ENCODE results near the gene ME3.
"Not testable (repeated sequence)": the region's sequence is repeated elsewhere in the genome, so short reads cannot be mapped to it uniquely, and the experiment has no call there.

ME3 gene

DNA sequence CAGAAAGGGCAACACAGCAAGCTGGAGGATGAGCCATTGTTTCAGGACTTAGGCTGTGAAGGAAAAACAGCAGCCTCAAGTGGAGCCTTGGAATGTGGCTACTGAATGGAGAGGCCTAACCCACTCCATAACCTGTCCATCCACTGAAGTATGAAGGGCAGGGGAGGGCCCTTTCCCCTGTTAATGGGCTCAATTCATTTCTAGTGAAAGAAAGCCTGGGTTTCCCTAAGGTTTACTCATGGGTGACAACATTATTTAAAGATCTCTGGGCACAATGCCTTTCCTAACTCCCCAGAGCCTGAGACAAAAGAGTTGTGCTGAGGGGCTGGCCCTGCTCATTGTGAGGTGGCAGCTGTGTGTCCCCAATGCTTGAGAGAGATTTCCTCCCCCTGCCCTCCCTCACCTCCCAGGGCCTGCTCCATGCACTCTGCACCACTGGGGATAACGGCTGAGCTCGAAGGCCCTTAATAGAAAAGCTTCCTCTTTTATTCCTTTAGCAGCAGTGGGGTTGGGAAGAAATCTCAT, 83.8 kb downstream of the ME3 start:
- no peak for DNase-seq (ENCODE audit: low read depth in 2 of 2)

DNA sequence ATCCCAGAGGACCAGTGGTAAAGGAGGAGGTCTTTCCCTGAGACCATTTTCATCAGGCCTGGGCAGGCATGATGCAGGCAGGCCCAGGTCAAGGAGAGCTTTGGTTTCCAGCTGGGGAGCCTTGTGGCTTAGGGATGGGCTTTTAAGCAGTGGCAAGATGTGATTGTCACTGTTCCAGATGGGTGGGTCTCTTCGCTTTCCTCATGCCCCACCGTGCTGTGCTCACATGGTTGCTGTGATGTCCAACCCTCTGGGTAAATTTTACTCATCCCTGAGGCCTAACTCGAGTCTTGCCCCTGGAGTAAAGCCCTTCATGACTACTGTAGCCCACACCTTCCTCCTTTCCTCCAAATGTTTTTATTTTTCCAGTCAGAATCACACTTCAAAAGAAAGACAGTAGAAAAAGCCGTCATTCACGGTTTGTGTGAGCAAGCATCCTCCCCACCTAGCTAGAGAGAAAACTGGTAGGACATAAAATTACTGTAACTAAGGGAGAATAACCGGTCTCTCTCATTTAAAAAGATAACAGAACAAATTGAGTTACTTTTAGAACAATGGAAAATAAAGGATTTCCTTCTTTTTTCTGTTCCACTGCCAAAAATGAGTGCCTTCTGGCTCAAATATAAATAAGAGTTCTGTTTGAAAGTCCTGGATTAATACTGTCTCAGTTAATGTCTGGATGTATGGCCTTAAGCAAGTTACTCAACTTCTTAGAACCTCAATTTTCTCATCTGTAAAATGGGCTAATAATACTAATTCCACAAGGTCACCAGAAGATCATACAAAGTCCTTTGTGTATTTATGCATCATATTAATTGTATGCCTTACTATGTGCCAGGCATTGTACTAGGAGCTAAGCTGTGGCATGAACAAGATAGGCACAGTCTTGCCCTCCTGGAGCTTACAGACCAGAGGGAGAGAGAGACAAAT, 84.9 kb downstream of the ME3 start:
- no peak for DNase-seq (ENCODE audit: low read depth in 2 of 2)

DNA sequence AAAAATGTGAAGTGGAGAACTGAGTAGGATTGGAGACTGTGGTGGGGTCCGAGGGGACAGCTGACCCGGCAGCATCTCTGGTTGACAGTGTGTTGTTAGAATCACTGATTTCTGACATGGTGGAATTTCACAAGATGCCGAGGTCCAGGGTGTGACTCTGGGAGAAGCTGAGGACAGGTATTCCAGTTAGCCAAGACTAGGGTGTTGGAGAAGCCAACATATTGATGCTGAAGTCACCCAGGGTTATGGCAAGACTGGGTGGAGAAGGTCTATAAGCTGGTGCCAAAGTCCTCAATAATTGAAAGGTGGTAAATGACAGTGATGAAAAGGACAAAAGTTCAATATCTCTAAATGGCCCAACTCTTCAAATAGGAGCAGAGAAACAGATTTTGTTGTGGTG, 86.1 kb downstream of the ME3 start:
- no peak for DNase-seq (ENCODE audit: low read depth in 2 of 2)

DNA sequence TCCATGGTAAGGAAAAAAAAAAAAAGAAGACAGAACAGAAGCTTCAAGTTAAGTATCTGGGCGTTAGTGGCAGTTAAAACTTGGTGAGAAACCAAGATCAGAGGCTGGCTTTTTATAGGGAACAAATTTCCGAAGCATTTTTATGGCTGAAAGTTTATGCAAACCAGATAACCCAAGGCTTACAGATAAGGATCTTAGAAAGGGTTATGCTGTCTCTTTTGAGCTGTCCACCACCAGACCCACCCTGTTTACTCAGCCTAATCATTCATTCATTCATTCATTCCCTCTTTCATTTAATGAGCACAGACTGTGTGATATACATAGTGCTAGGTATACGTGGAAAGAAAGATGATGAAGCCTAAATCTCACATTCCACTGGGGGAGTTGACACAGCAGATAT, 89.5 kb downstream of the ME3 start:
- DNase-seq (ENCODE audit: low read depth in 2 of 2), result no peak

DNA sequence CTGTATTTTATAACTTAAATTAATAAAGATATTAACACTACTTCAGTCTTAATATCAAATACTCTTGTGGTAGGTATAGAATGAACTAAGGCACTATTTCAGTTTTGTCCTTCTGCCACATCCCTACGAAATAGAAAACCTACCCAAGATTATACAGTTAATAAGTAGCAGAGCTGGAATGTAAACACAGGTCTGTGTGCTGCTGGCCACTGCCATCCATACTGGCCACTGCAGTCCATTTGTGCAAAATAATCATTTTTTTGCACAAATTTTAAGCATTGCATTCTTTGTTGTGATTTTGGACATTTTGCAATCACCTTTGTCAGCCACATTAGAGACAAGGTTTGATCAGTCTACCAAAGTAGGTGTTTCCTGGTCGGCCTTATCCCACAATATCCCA, 91.9 kb downstream of the ME3 start:
- DNase-seq (ENCODE audit: low read depth in 2 of 2), result no peak

DNA sequence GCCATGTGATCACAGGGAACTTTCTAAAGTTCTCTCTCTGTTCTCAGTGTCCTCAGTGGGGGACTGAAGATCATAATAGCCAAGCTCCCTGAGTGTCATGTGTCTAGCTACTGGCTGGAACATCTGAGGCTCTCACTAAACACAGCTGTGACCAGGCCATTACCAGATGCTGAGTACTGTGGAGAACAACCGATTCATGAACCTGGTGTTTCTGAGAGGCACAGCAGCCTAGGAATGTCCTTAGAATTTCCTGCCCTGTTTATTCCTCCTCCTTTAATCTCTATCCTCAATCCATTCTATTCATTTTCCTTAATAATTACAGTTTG, 93.0 kb downstream of the ME3 start:
- no peak for DNase-seq (ENCODE audit: low read depth in 2 of 2)

DNA sequence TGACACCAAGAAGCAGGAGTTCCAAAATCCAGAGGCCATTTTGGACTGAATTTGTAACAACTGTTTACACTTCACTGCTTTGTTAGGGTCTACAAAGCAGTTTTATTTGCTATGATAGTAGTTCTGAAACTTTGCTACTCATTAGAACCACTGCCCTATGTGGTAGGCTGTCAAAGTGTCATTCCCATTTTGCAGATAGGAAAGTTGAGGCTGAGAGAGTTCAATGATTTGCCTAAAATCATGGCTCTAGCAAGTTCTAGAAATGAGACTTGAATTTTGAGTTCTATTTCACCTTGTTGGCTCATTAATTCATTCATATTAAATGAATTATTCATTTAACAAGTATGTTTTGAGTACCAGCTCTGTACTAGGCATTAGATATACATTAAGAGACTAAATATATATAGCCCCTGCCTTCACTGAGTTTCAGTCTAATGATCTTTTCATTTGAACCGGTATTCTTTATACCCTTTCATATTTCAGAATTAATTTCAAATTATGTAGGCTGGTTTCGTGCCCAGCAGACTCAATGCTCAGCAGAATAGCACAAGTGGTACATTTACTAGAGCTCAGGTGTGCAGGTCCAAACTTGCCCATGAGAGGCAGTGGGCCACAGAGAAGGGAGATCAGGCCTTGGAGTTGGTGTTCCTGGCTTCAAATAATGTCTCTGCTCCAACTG, 93.5 kb downstream of the ME3 start:
- DNase-seq (ENCODE audit: low read depth in 2 of 2), result no peak

DNA sequence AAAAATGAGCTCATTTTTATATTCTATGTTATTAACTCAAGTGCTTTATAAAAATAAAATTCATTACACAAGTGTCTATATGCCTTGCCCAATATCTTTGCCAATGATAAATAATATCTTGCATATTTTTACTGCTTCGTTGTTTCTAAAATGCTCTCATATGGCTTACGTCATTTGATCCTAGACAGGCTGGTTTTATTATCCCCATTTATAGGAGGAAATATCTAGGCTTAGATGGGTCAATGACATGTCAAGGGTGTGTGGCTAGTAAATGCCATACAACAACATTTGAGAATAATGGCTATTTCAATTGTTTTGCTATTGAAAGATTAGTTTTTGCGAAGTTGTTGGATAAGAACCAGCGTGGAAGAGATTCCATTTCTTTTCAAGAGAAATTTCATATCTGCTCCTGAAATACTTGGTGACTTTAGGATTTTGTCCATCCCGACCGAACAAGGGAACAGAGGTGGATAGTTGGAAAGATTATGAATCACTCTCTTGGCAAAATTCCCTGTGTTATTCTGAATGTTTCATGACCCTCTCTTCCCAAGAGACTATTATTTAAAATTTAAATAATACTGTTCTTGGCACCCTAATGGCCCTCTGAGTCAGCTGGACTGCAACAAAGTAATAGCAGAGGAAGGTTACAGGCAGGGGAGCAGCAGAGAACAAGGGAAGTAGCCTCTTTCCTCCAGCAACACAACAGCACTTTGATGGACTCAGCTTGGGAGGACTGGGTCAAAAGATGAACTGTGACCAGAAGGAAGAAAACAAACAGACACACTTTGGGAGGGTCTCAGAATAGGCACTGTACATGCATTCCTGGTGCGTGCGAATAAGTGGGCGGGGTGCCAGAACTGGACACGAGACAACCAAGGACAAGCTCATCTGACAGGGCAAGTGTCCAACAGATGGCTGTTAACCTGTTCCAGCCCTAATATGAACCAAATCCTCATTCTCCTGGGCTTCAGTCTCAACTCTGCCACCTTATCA, 94.5 kb downstream of the ME3 start:
- DNase-seq (ENCODE audit: low read depth in 2 of 2), result no peak

DNA sequence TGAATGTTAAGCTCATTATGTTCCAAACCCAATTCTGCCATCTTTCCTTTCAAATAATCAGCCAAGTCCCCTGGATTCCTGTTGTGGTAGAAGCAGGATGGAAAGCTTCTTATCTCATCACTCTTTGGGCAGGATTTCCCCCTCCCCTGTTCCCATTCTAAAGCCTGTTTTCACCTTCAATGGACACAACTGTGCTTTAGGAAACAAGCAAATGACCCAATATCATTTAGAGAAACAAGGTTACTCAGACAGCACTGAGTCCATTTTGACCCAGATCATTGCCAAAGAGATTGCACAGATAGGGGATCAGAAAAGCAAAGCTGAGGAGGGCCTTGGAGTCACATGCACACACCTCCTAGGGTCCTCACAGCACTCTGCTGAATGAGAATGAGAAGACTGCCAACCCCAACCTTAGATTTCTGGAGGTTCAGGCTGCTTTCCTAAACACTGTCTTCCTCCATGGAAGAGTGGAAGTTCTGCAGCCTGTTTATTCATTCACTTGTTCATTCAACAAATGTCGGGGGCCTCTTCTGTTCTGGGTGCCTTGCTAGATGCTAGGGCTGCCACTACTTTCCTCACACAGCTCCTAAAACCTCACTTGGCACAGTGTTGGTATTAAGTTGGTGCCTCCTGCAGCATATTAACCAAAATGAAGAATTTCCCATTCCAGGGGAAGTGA, 95.3 kb downstream of the ME3 start:
- DNase-seq (ENCODE audit: low read depth in 2 of 2), result no peak

DNA sequence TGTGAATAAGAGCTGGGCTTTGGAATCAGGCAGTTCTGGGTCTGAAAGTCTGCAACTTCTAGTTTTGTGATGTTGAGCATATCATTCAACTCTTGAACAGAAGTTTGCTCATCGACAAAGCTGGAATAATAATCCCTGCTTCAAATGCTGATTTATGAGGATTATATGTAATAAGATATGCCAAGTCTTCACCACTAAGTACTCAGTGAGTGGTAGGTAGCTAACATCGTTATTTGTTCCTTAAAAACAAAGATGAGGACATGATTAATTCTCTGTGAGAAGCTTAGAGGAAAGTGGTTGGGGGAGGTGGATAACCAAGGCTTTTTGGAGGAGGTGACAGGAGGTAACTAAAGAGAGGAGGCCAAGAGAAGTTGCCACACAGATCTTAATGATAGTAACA, 96.5 kb downstream of the ME3 start:
- no peak for DNase-seq (ENCODE audit: low read depth in 2 of 2)

DNA sequence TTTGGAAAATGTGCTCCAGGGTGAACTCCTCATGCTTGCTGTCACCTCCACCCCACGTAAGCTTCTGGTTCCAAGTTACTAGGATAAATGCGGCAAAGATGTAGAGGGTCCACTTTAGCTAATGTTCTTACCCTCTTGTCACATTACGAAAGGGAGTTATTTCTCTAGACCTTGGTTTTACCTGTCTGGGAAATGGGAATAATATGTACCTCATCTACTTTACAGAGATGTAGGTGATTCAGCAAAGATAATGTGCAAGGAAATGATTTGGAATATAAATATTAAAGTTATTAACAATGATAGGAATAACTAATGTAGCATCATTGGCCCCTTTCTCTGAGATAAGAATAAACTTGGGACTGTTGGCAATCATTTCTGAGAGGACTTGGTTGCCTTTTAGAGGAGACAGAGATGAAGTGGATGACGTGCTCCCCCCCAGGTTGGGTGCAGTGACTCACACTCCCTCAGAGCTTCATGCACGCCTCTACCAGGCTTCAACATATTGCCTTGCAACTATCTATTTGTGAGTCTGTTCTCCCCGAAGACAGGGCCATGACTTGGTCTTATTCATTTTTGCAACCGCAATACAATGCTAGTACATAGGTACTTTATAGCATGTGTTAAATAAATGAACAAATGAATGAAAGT, 97.1 kb downstream of the ME3 start:
- no peak for DNase-seq (ENCODE audit: low read depth in 2 of 2)

DNA sequence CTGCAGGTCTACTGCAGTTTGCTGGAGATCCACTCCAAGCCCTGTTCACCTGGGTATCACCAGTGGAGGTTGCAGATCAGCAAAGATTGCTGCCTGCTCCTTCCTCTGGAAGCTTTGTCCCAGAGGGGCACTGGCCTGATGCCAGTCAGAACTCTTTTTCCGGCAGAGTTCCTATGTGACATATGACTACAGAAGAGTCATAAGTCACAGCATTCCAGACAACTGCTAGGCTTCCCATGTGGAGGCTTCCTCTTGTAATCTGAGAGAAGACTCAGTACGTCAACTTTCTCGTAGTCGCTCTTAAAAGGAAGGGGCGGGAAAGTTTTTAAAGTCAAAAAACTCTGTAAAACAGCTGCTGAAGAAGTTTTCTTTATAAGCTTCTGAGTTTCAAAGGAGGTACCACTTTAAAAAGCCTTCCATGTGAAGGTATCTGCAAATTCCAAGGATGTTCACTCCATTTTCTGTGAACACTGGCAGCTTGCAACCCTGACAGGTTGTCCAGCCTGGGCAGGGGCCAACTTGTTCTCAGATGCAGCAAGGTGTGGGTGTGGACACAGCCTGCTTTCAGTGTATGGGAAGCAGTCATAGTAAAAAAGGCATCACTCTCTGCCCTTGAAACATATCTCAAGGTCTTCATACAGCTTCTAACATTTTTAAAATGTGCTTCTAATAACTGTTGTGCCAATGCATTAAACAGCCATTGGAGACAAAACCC, 97.8 kb downstream of the ME3 start:
- no peak for DNase-seq (ENCODE audit: low read depth in 2 of 2)

DNA sequence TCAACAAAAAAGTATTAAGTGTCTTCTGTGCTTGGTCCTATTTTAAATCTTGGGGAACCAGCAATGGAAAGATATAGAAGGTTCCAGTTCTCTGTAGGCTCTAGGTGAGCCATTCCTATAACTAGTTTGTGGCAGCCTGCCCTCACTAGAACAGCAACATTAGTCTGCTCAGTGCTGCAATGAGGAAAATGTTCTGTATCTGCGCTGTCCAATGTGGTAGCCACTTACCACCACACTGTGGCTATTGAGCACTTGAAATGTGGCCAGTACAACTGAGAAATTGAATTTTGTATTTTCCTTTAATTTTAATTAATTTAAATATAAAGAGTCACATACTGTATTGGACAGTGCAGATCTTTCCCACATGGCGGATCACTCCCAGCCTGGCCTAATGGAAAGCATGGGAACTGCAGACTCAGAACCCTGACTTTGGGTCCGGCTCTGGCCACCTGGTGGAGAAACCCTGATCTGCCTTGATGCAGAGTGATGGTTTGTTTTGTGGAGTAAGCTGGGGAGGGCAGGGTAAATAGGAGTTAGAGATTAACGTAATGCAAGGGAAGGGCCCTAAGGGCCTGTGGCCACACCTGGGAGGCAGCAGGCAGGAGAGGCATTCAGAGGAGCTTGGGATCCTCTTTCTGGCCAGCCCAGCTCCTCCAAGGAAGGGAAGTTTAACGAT, 101.0 kb downstream of the ME3 start:
- no peak for DNase-seq (ENCODE audit: low read depth in 2 of 2)

DNA sequence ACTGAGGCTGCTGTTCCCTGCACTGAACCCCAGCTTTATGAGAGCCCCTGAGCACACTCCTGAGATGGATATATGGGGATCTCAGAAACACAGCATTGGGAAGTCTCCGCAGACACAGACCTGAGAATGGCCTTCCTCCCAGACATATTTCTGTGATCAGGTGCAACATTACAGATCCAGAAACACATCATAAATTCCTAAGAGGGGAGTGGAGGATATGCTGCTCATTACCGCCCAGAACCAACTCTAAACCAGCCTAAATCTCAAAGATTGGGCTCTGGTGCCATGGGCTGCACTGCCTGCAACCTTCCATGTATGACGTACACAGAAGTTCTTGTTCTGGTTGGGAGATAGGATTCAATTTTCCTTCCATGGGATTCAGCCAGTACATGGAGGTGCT, 102.0 kb downstream of the ME3 start:
- DNase-seq (ENCODE audit: low read depth in 2 of 2), result no peak

DNA sequence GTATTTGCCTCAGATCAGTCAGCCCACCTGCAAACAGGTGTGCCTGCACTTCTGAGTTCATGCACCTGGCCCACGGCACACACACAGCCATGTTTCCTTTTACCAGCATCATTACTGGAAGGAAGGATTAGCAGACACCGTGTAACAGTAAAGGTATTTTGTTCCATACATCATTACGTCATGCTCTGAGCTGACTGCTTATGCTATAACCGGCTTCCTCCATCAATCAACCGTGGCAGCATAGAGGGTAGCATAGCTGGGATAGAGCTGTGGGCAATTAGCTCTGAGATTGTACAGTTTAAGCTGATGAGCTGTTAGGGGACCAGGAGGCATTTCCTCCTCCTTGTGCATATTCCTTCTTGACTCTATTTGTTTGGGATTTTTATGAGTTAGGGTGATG, 102.4 kb downstream of the ME3 start:
- no peak for DNase-seq (ENCODE audit: low read depth in 2 of 2)

DNA sequence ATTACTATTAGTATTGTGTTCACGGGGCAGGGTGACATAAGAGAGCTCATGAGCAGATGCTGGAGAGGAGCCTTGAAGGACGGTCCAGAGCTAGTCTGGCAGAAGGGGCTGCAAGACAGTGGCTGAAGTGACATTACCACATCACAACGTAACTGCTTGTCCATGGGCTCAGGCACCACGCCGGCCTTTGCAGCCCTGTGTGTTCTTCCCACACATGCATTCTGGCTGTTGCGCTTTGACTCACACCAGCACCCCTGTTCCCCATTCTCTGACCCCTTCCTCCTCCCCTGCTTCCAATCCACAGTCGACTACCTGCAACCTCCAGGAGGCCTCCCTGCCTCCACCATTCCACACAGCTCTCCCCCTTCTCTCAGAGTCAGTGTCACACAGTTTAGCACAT, 103.3 kb downstream of the ME3 start:
- DNase-seq (ENCODE audit: low read depth in 2 of 2), result no peak

DNA sequence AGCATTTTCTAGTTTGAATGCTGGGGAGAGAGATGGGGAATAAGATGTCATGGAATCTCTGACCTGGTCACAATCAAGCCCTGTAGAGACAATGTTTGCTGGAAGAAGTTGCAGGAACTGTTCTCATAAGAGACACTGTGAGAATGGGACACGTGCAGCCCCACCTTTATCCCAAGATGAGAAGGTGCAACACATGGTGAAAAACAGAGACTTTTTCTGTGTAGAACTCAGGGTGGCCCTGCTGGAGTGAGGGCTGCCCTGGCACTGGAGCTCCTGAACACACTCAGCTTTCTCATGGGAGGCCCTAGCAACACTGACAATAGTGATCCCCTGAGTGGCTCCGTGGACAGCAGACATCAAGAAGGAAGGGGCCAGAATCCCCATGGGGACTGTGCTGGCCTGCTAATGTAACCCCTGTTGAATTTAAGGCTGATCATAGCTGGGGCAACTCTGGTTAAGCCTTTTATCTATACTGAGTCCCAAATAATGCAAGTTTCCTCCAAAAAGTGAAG, 106.6 kb downstream of the ME3 start:
- DNase-seq (ENCODE audit: low read depth in 2 of 2), result no peak

DNA sequence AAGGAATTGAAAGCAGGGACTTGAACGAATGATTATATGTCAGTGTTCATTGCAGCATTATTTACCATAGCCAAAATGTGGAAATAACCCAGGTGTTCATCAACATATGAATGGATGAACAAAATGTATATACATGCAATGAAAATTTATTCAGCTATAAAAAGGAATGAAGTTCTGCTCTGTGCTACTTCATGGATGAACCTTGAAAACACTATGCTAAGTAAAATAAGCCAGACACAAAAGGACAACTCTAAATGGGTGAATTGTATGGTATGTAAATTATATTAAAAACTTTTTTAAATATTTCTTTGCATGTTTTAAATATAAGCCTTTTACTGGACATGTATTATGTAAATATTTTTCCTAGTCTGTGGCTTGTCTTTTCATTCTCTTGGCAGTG, 107.0 kb downstream of the ME3 start:
- no peak for DNase-seq (ENCODE audit: low read depth in 2 of 2)

DNA sequence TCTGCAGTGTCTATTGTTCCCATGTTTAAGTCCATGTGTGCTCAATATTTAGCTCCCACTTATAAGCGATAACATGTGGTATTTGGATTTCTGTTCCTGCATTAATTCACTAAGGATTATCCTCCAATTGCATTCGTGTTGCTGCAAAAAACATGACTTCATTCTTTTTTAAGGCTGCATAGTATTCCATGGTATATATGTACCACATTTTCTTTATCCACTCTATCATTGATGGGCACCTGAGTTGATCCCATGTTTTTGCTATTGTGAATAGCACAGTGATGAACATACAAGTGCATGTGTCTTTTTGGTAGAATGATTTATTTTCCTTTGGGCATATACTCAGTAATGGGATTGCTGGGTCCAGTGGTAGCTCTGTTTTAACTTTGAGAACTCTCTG, 109.6 kb downstream of the ME3 start:
- not testable (repeated sequence) for DNase-seq (ENCODE audit: low read depth in 2 of 2)

Data from stimulated activated CD8-positive, alpha-beta memory T cell treated with anti-CD3 and anti-CD28 coated beads, Interleukin-15, amount 100 ng/mL, for 48 hours (primary cell).